Measurements from ENCODE around the gene DNAJC5. TPM values are rescaled to one million over a fixed set of nuclear protein-coding genes. Genes with fewer than 3 reads are reported as not detected.

Gene DNAJC5
- total and polyA plus RNA-seq, 9 donors, result 11.1 to 32.8 (median 26.5) TPM

DNA sequence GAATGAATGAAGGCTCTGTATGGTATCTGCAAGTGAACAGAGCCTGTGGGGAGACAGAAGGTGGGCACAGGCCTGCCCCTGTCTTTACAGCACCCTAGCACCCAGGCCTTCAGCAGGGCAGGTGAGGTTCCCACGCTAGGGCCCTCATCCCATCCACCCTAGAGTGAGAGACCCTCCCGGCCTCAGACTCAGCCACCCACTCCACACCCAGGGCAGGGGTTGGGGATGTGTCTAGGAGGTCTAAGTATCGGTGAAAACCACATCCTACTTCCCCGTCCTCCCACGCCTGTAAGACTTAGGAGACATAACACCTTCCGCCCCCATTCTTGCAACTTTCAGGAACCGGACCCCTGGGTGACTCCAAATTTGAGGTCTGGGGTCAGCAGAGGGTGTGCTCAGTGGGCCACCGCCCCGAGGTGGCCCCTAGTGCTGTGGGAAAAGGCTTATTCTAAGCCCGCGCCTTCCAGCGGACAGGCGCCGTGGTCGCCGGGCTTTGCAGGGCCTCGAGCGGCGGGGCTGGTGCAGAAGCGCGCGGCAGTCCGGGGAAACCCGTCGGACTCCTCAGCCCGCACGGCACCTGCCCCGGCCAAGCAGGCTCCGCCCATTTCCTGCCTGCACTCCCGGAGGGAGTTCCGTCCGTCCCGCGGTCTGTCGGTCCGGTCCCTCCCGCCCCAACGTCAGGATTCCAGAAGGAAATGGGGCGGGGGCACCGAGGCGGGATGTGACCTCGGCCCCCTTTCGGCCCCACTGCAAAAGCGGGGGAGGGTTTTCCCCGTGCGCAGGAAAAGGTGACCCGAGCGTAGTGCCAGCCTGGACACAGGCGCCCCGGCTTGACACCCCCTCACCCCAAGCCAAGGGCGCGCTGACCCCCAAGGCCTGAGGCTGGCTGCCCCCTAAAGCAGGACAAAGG, 83.6 kb downstream of the DNAJC5 start:
- WGBS, 3 donors, result 5 to 14% (median 7%) methylated on average over 28 to 52 of the region's 52 CpGs

GRCh38 chr20:63979229-63979556, 84.3 kb downstream of the DNAJC5 start:
- no peak overlapping the region for H3K27ac ChIP-seq
- H3K36me3 ChIP-seq, result no peaks in the 10 kb centered on the region
- H3K27me3 ChIP-seq, result peaks cover 5% of the 10 kb centered on the region
- H3K9me3 ChIP-seq, result no peaks in the 10 kb centered on the region
- peak in 1 of 5 donors; percentile 46 for DNase-seq
- 0 to 1% (median 0%) methylated on average over 6 to 47 of the region's 47 CpGs for WGBS, 3 donors
- intact Hi-C loops (cut with DNase I), result loop anchor here in 2 of 4 donors (5.0 to 10.0 kb wide), 2 partner anchors 204 to 442 kb away; partner anchors contain the start of gene PTK6 (in 1 of the 2)
- peaks cover 16% of the 10 kb centered on the region for H3K4me1 ChIP-seq (ENCODE audit: insufficient read depth)
- TF ChIP-seq POLR2A (IDR thresholded peaks at IDR 0.05) (no peak), EP300 (IDR thresholded peaks at IDR 0.05) (no peak), CTCF (IDR thresholded peaks at IDR 0.05) (no peak)
- peak overlapping the region; percentile 35 for H3K4me3 ChIP-seq

More for the DNA sequence above, 83.6 kb downstream of the DNAJC5 start:
- Histone ChIP-seq H3K27ac (no peak overlapping the region), H3K9me3 (no peaks in the 10 kb centered on the region), H3K4me3 (peak overlapping the region; percentile 35), H3K27me3 (peaks cover 5% of the 10 kb centered on the region), H3K4me1 (ENCODE audit: insufficient read depth) (peaks cover 16% of the 10 kb centered on the region), H3K36me3 (no peaks in the 10 kb centered on the region)
- peak; percentile 48 to 68 (median 57) for DNase-seq
- intact Hi-C loops (cut with DNase I), result loop anchor here in 2 of 4 donors (5.0 to 10.0 kb wide), 2 partner anchors 204 to 441 kb away; partner anchors contain the start of gene PTK6 (in 1 of the 2)
- TF ChIP-seq POLR2A (IDR thresholded peaks at IDR 0.05) (no peak), EP300 (IDR thresholded peaks at IDR 0.05) (no peak), CTCF (IDR thresholded peaks at IDR 0.05) (no peak)

GRCh38 chr20:63979557-63980316, 84.8 kb downstream of the DNAJC5 start, which contains the start of gene SAMD10:
Gene SAMD10 (minus strand): TSS chr20:63979642. CDS start chr20:63979467, 175 bp downstream.
- peaks cover 5% of the 10 kb centered on the region for H3K27me3 ChIP-seq
- peak within 1 kb of the TSS; percentile 83 for H3K4me3 ChIP-seq
- 3 to 6% (median 4%) methylated on average over 31 to 52 of the region's 52 CpGs for WGBS, 3 donors
- peaks cover 16% of the 10 kb centered on the region for H3K4me1 ChIP-seq (ENCODE audit: insufficient read depth)
- H3K27ac ChIP-seq, result no peak within 1 kb of the TSS
- H3K9me3 ChIP-seq, result no peaks in the 10 kb centered on the region
- peak in 4 of 5 donors; percentile 23 to 61 (median 59) for DNase-seq
- TF ChIP-seq POLR2A (IDR thresholded peaks at IDR 0.05), result no peak
- TF ChIP-seq CTCF (IDR thresholded peaks at IDR 0.05), result no peak
- TF ChIP-seq EP300 (IDR thresholded peaks at IDR 0.05), result no peak
- intact Hi-C loops (cut with DNase I), result loop anchor here in 2 of 4 donors (5.0 to 10.0 kb wide), 2 partner anchors 205 to 442 kb away; partner anchors contain the start of gene PTK6 (in 1 of the 2)
- H3K36me3 ChIP-seq, result no peaks in the 10 kb centered on the region

DNA sequence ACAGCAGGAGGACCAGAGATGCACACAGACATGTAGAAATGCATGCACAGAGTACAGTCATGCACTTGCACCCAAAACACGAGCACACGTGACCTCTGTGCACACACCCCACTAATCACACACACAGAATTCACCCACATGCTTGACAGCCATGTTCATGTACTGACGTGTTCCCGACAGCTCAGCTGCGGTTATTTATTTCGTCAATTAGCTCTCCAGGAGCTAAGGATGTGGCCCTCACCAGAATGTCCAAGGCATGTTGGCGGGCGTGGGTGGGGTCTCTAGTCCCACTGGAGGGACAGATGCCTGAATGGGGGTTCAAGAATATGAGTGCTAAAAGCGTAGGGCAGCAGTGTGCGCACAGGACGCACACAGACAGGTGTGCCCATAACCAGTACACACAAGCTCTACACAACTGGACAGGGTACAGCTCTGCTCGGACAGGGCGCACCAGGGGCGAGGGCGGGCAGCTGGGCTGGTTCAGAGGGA, 85.4 kb downstream of the DNAJC5 start:
- Histone ChIP-seq H3K27me3 (peaks cover 5% of the 10 kb centered on the region), H3K27ac (no peak overlapping the region), H3K4me3 (peak overlapping the region; percentile 83), H3K36me3 (no peaks in the 10 kb centered on the region), H3K4me1 (ENCODE audit: insufficient read depth) (peaks cover 16% of the 10 kb centered on the region), H3K9me3 (no peaks in the 10 kb centered on the region)
- intact Hi-C loops (cut with DNase I), result no loop called here
- no peak for TF ChIP-seq POLR2A (IDR thresholded peaks at IDR 0.05)
- TF ChIP-seq CTCF (IDR thresholded peaks at IDR 0.05), result no peak
- TF ChIP-seq EP300 (IDR thresholded peaks at IDR 0.05), result no peak
- DNase-seq, result no peak
- 79 to 82% (median 81%) methylated on average over 15 of the region's 15 CpGs for WGBS, 3 donors

All from ovary (tissue), 9 donors.